NT2/D1 (cell line): ENCODE measurements around the gene CATSPERZ.

Experiments used
- YY1 ChIP-seq: IDR thresholded peaks from 2 replicates; pipeline ENCODE4 v1.6.1; 2011; ENCODE audit not compliant: insufficient read length, insufficient read depth
- ZNF274 ChIP-seq: IDR thresholded peaks from 2 replicates; pipeline ENCODE4 v1.6.1; 2011; ENCODE audit warnings: mild to moderate bottlenecking, low read depth, low read length

DNA sequence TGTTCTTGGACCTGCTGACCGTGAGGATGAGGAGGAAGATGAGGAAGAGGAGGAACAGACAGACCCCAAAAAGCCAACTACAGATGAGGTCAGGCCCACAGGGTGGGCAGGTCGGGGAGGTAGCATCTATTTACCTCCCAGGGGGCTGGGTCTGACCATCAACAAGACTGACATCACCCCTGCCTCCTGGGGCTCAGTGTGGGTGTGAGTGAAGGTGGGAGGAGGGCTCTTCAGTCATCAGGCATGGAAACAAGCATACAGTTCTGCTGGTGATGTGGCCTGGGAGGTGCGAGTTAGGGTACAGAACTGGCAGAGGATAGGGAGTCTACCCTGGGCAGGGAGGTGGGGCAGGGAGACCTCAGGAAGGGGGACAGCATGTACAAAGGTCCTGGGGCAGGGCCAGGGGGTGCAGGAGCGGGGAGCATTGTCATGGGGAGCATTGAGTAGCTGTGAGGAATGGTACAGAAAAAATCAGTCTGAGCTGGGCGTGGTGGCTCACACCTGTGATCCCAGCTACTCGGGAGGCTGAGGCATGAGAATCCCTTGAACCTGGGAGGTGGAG lies 39.9 kb upstream of the CATSPERZ start:
- TF ChIP-seq ZNF274 (no peak), YY1 (no peak)
